Measurements from ENCODE around the gene ATP5F1D.

Gene ATP5F1D

GRCh38 chr19:1220976-1221903 is 20.3 kb upstream of the ATP5F1D start:
- DNase-seq (ENCODE audit: low read depth in 2 of 2), result no peak

- no peak for DNase-seq (ENCODE audit: low read depth in 2 of 2)
These were observed 19.7 kb upstream of the ATP5F1D start for GRCh38 chr19:1221904-1222255.

- no peak for DNase-seq (ENCODE audit: low read depth in 2 of 2)
These were observed 19.2 kb upstream of the ATP5F1D start for GRCh38 chr19:1222394-1222793.

- no peak for DNase-seq (ENCODE audit: low read depth in 2 of 2)
These were observed 18.3 kb upstream of the ATP5F1D start for GRCh38 chr19:1223018-1223855.

GRCh38 chr19:1224047-1224825 is 17.3 kb upstream of the ATP5F1D start:
- DNase-seq (ENCODE audit: low read depth in 2 of 2), result no peak

GRCh38 chr19:1224847-1225246 is 16.7 kb upstream of the ATP5F1D start:
- DNase-seq (ENCODE audit: low read depth in 2 of 2), result no peak

GRCh38 chr19:1225440-1226226 is 15.9 kb upstream of the ATP5F1D start:
- DNase-seq (ENCODE audit: low read depth in 2 of 2), result no peak

GRCh38 chr19:1226227-1226518 is 15.4 kb upstream of the ATP5F1D start:
- no peak for DNase-seq (ENCODE audit: low read depth in 2 of 2)

GRCh38 chr19:1226522-1227303 is 14.8 kb upstream of the ATP5F1D start:
- no peak for DNase-seq (ENCODE audit: low read depth in 2 of 2)

GRCh38 chr19:1227304-1228054 is 14.1 kb upstream of the ATP5F1D start:
- DNase-seq (ENCODE audit: low read depth in 2 of 2), result no peak

- DNase-seq (ENCODE audit: low read depth in 2 of 2), result no peak
These were observed 13.2 kb upstream of the ATP5F1D start for GRCh38 chr19:1228161-1228957.

GRCh38 chr19:1229056-1229923 is 12.3 kb upstream of the ATP5F1D start:
- no peak for DNase-seq (ENCODE audit: low read depth in 2 of 2)

- DNase-seq (ENCODE audit: low read depth in 2 of 2), result no peak
These were observed 11.4 kb upstream of the ATP5F1D start for GRCh38 chr19:1229924-1230782.

- DNase-seq (ENCODE audit: low read depth in 2 of 2), result no peak
These were observed 10.6 kb upstream of the ATP5F1D start for GRCh38 chr19:1230783-1231489.

GRCh38 chr19:1231729-1232637 is 9.6 kb upstream of the ATP5F1D start:
- DNase-seq (ENCODE audit: low read depth in 2 of 2), result no peak

Measured in stimulated activated CD8-positive, alpha-beta memory T cell treated with anti-CD3 and anti-CD28 coated beads, Interleukin-7, amount 100 ng/mL, for 1 hour (primary cell).